Right ventricle myocardium inferior (tissue), 1 donor: ENCODE measurements around the gene FCRL5. TPM values are rescaled to one million over a fixed set of nuclear protein-coding genes. Genes with fewer than 3 reads are reported as not detected.

Experiments used
- ATAC-seq: fragments of 200-7000 bp; cut with Tn5 transposase; one replicate; pipeline ENCODE4 v1.9.1; 2020; ENCODE audit warnings: mild to moderate bottlenecking, moderate library complexity
- DNase-seq: peaks from one replicate; pipeline ENCODE4 v3.0.0; 2021; ENCODE audit errors: missing footprints
- intact Hi-C: fragments of 100-400 bp; cut with DNase I; formaldehyde crosslinking; loops from one replicate; pipeline ENCODE4 v1.11.0; 2022
- total RNA-seq: library from RNA; stranded (reverse); fragmentation: NEBNext Ultra II Directional; extraction: Animal tissue kit (Norgen Biotek cat#: 25700); gene quantifications from one replicate; pipeline ENCODE4 v1.2.1, GENCODE V29; 2021
- donor health status: DM: no; HTN: yes; CAD: no; lungs with severe emphysema.

FCRL5 gene
- total RNA-seq, 1 donor from 2014 or later, result not detected

DNA sequence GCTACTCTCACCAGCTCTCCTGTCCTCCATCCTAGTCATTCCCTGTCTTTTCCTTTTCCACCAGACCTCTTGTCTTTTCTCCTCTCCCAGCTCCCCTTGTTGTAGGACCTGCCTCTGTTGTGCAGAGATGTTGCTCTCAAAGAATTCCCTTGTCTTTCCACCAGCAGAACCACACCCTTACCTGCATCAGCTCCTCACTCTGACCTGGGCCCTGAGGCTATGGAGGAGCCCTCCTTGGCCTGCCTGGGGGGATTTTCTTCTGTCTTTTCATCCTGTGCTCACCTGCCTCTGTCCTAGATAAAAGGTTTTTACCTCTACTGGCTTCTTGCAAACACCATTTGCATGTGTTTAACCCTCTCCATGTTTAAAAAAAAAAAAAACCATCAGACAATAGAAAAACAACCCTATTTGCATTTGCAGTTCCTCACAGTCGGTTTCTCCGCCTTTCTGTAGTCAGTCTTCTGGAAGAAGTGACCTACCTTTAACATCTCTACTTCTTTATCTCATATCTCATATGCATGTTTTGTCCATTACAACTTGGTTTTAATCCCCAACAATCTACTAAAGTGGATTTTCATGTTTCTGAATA lies 12.1 kb downstream of the FCRL5 start:
- intact Hi-C loops, result no loop called here
- DNase-seq, result no peak
- no peak for ATAC-seq

- DNase-seq, result no peak
- intact Hi-C loops, result no loop called here
- no peak for ATAC-seq
These were observed 12.7 kb downstream of the FCRL5 start for GRCh38 chr1:157539568-157539967.

DNA sequence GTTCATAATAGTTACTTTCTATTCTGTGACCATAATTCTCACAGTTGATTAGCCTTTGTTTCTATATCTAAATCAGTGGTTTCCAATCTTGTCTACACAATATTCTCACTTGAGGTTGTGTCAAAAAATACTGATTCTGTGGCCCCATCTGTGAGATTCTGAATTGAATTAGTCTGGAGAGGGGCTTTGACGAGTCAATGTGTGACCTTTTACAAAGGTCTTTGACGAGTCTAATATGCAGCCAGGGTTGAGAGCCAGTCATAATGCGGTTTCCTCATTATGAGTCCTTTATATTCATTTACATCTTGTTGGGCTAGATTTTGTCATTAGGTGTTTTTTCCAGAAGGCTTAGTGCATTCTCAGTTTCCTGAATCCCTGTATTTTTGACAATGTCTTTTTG lies 19.7 kb downstream of the FCRL5 start:
- no peak for ATAC-seq
- no peak for DNase-seq
- intact Hi-C loops, result no loop called here

DNA sequence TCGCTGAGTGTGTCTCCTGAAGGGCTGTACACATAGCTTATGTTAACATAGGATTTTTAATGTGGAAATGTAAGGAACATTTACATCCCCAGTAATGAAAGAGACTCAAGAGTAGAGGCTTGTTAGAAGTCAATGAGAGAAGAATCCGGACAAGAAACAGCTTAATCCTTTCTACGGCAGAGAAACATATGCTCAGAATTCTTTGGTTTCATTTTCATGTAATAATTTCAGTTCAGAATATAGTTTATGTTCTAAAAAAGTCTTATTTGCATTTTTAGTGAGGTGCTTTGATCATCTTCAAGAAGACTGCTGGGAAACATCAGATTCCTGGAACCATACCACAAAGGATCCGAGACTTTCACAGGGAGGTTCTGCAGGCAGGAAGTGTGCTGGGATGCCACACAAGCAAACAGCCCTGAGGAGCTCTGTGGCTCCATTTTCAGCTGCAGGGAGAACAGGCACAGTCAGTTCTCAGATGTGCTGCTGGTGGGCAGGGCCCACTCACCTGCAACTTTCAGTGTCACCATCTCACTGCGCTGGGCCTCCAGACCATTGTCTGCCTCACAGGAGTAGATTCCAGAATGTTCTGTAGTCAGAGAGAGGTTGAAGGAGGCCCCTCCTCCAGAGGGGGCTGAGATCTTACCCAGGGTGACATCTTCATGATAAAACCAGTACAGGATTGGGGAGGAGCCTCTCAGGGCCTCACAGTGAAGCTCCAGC lies 28.4 kb downstream of the FCRL5 start:
- DNase-seq, result no peak
- ATAC-seq, result no peak
- intact Hi-C loops, result no loop called here

DNA sequence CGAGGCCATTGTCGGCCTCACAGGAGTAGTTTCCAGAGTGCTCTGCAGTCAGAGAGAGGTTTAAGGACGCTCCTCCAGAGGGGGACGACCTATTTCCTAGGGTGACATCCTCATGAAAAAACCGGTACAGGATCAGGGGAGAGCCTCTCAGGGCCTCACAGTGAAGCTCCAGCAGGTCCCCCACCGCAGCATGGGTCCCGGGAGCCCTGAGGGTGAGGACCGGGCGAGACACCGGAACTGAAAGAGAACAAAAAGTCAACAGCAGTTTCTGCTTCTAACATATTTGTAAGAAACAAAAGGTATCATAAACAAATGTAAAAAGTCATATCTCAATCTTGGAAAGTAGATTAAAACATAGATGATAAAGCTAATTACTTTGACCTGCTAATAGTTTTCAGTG lies 31.3 kb downstream of the FCRL5 start:
- no peak for DNase-seq
- intact Hi-C loops, result no loop called here
- ATAC-seq, result no peak

GRCh38 chr1:157520386-157520935 lies 31.9 kb downstream of the FCRL5 start:
- intact Hi-C loops, result no loop called here
- ATAC-seq (no peak), DNase-seq (no peak)

DNA sequence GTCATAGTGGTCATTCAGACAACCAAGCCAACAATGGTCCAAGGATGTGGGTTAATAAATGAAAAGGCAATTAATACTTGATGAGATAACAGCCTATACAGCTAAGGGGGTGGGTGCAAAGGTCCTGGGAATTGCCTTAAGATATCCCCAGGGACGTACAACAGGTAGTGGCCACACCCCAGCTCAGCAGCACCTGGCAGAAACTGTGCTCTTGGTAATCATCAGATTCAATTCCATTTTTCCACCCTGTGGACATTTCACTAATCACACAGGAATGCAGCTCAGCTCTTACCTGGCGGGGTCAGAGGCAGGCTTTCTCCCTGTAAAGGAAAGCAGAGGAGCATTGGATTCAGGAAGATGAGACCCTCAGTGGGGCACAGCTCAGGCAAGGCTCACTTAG lies 32.9 kb downstream of the FCRL5 start:
- DNase-seq (no peak), ATAC-seq (no peak)
- intact Hi-C loops, result no loop called here

DNA sequence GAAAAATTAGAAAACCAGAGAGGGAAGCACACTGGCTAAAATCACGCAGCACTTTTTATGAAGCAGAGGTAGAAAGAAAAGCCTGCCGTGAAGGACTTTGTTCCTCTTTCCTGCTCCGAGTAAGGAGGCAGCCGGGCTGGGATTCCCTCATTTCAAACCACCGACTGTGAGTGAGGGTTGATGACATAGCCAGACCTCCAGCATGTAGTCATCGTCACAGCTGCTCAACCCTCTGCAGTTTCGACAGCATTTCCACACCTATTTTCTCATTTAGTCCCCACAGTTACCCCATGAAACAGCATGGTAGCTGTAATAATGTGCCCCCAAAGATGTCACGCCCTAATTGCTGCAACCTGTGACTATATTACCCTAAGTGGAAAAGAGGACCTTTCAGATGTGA lies 35.3 kb downstream of the FCRL5 start:
- intact Hi-C loops, result no loop called here
- no peak for ATAC-seq
- DNase-seq, result no peak

- DNase-seq (no peak), ATAC-seq (no peak)
- intact Hi-C loops, result no loop called here
These were observed 36.6 kb downstream of the FCRL5 start for GRCh38 chr1:157515709-157516108.

DNA sequence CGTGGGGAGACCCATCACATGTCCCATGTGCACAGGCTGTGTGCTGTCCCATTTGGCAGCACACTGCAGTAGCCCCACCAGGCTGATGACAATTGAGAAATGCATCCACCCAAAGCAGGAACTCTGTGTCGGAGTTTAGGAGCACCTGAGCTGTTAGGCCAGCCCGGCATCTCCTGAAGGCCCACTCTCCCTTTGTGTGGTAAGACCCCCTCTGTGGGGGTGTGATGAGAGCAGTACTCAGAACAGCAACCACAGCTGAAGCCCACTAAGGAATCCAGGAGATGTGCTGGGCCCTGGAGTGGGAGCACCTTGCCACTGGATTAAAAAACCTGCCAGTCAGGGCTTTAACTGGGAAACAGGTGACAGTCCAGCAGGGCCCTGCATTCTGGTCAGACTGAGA lies 37.2 kb downstream of the FCRL5 start:
- intact Hi-C loops, result no loop called here
- no peak for ATAC-seq

GRCh38 chr1:157512036-157512969 lies 40.0 kb downstream of the FCRL5 start:
- DNase-seq, result no peak
- intact Hi-C loops, result no loop called here

More for the DNA sequence above, 37.2 kb downstream of the FCRL5 start:
- no peak for DNase-seq

DNA sequence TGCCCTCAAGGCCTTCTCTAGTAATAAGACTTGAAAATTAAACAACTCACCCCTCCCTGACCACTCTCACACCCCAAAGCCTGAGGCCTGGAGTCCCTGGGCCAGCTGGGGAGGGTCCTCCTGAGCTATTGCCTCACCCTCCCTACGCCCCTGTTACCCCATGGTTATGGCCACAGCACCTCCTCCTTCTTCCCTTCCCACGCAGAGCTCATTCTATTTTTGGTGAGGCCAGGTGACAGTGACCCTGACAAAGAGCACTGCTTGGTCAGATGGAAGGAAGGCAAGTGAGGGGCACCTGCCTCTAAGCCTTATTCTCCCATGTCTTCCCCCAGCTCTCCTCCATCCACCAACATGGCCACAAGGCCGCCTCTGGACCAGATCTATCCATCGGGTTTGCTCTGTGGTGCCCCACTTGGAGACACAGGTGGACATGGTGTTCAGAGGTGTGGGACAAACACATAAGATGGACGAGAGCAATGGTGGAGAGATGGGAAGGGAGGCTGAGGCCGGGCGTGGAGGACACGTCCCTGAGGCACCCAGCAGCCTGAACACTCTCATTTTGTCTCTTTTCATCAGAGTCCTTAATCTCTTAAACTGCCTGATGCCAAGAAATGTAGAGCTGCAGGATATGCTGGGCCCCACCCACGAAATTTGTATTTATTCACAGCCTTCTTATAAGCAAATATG lies 42.6 kb downstream of the FCRL5 start:
- intact Hi-C loops, result no loop called here
- DNase-seq (peak; percentile 9), ATAC-seq (no peak)

More at GRCh38 chr1:157512036-157512969, 40.0 kb downstream of the FCRL5 start:
- ATAC-seq, result no peak

DNA sequence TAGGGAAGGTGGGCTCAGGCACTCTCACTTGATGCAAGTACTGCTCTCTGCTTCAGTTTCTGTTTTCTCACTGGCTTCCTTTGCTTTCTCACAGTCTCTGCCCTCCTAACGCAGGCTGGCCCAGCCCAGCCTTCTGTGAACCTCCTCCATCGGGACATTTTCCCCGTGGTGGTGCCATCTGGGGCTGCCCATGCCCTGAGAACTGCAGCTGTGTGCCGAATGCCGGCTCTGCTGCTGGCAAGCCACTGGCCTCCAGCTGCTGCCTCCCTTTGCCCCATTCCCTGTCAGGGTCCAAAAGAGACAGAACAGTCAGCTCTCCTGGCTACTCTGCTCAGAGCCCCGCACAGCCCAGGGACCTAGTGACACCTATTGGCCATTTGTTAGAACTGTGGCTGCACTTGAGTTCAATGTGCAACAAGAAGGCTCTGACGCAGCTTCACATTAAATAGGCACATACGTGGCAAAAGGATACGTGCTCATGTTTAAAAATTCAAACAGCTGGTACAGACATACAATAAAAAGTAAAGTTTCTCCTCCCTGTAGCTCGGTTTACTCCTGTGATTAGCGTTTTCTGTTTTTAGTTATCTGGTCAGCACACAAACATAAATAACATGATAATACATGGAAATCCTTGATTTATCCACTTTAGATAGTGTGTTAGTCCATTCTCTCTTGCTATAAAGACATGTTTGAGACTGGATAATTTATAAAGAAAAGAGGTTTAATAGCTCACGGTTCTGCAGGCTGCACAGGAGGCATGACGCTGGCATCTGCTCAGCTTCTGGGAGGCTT lies 46.6 kb downstream of the FCRL5 start:
- DNase-seq, result peak; percentile 63
- intact Hi-C loops, result no loop called here
- ATAC-seq, result peak; percentile 68

- ATAC-seq, result no peak
- DNase-seq, result no peak
- intact Hi-C loops, result no loop called here
These were observed 47.7 kb downstream of the FCRL5 start for GRCh38 chr1:157504646-157505045.

DNA sequence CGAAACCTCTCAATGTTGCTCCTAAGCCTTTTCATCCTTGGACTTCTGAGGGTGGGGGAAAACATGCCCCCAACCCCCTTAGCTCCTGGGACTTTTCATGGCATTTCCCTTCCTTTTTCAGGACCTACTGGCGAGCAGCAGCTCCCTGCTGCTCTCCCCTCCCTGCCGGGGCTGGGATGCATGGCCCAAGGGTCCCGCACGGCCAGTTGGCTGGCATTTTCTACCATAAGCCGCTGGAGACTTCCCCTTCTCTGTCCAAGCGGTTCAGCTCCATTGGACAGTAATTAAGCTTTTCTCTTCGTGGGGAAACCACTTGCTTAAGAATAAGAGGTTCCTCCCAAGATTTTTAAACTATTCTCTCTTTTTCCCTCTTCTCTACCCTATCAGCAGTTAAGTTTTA lies 52.8 kb downstream of the FCRL5 start:
- ATAC-seq (no peak), DNase-seq (no peak)
- intact Hi-C loops, result loop anchor here (2.0 to 10.0 kb wide), 3 partner anchors 307 to 405 kb away; partner anchors contain the start of gene ETV3L

DNA sequence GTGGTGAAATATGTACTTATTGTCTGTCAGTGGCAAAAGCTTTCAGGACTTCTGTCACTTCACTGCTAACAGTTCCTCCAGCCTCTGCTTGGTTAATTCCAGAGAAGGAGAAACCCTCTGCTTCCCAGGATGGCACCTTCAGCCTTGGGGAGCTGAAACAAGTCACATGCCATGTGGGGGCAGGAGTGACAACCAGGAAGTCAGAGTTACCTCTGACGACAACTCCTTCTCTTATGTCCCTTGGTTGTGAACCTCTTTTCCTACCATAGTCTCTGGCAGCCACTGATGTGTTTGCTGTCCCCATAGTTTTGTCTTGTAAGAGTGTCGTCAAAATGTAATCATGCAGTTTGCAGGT lies 53.6 kb downstream of the FCRL5 start:
- intact Hi-C loops, result loop anchor here (2.0 to 10.0 kb wide), 3 partner anchors 306 to 404 kb away; partner anchors contain the start of gene ETV3L
- no peak for DNase-seq

DNA sequence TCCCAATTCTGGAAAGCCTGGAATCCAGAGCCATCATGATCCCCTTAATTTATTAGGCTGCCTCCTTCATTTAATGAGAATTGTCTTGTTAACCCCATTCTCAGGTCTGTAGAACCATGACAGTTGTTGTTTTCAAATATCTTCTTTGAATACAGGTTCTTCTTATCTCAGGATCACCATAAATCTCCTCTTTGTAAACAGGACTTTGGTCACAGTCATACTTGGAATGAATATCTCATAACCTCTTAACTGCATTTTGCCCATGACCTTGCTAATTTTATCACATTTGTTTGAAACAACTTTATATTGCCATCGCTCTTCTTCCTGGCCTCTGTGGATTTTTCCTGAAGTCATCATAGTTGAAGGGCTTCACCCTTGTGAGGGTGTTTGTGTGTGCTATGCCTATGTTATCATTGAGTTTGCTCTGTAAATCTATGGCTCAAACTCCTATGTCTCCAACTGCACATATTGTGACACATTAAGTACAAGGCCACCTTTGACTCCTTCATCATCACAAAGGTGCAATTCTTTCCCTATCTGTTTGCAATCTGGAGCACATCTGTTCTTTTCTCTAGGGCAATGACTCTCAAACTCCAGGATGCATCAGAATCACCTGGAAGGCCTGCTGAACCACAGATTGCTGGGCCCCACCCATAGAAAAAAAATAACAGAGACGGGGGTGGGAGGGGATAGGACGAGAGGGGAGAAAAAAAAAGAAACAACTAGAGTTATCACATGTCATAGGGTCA lies 54.2 kb downstream of the FCRL5 start:
- no peak for DNase-seq
- intact Hi-C loops, result loop anchor here (2.0 to 10.0 kb wide), 3 partner anchors 305 to 403 kb away; partner anchors contain the start of gene ETV3L

More for the DNA sequence above, 53.6 kb downstream of the FCRL5 start:
- no peak for ATAC-seq

More for the DNA sequence above, 54.2 kb downstream of the FCRL5 start:
- no peak for ATAC-seq
